IPS-11a (cell line): ENCODE data around the gene GDF2.

Source experiments
- H3K4me3 ChIP-seq: one replicate; pipeline ENCODE4 v1.5.1; 2013; ENCODE audit warnings: low read depth, low read length, control low read depth

Gene GDF2

GRCh38 chr10:47311193-47311931 lies 10.9 kb upstream of the GDF2 start:
- no peak overlapping the region for H3K4me3 ChIP-seq

- H3K4me3 ChIP-seq = no peak overlapping the region
Measured at GRCh38 chr10:47311932-47312662, 10.2 kb upstream of the GDF2 start.

- H3K4me3 ChIP-seq = no peak overlapping the region
Measured at GRCh38 chr10:47312663-47312995, 9.6 kb upstream of the GDF2 start.

- no peak overlapping the region for H3K4me3 ChIP-seq
Measured at GRCh38 chr10:47314416-47314970, 7.8 kb upstream of the GDF2 start.

- H3K4me3 ChIP-seq = no peak overlapping the region
Measured at GRCh38 chr10:47315421-47315820, 6.8 kb upstream of the GDF2 start.

GRCh38 chr10:47316131-47316530 lies 6.1 kb upstream of the GDF2 start:
- no peak overlapping the region for H3K4me3 ChIP-seq

GRCh38 chr10:47317251-47317650 lies 5.0 kb upstream of the GDF2 start:
- H3K4me3 ChIP-seq = no peak overlapping the region

GRCh38 chr10:47318706-47319105 lies 3.5 kb upstream of the GDF2 start:
- H3K4me3 ChIP-seq = no peak overlapping the region

- no peak overlapping the region for H3K4me3 ChIP-seq
Measured at GRCh38 chr10:47319784-47320183, 2.5 kb upstream of the GDF2 start.

- no peak overlapping the region for H3K4me3 ChIP-seq
Measured at GRCh38 chr10:47320812-47321211, 1.4 kb upstream of the GDF2 start.

- no peak overlapping the region for H3K4me3 ChIP-seq
Measured at GRCh38 chr10:47321521-47322195, 596 bp upstream of the GDF2 start.

- H3K4me3 ChIP-seq = no peak overlapping the region
Measured at GRCh38 chr10:47323087-47323486, 833 bp downstream of the GDF2 start.

- no peak overlapping the region for H3K4me3 ChIP-seq
Measured at GRCh38 chr10:47323636-47324296, 1.5 kb downstream of the GDF2 start.

- no peak overlapping the region for H3K4me3 ChIP-seq
Measured at GRCh38 chr10:47325303-47326291, 3.3 kb downstream of the GDF2 start.

- no peak overlapping the region for H3K4me3 ChIP-seq
Measured at GRCh38 chr10:47326306-47326926, 4.2 kb downstream of the GDF2 start.

- H3K4me3 ChIP-seq = no peak overlapping the region
Measured at GRCh38 chr10:47326927-47327330, 4.7 kb downstream of the GDF2 start.

GRCh38 chr10:47329855-47330254 lies 7.6 kb downstream of the GDF2 start:
- no peak overlapping the region for H3K4me3 ChIP-seq

GRCh38 chr10:47330366-47330765 lies 8.1 kb downstream of the GDF2 start:
- no peak overlapping the region for H3K4me3 ChIP-seq

- H3K4me3 ChIP-seq = no peak overlapping the region
Measured at GRCh38 chr10:47330804-47331203, 8.6 kb downstream of the GDF2 start.

- no peak overlapping the region for H3K4me3 ChIP-seq
Measured at GRCh38 chr10:47331491-47331890, 9.2 kb downstream of the GDF2 start.
